ENCODE data around the gene LAMTOR4.

- TF ChIP-seq, protein P1, sequence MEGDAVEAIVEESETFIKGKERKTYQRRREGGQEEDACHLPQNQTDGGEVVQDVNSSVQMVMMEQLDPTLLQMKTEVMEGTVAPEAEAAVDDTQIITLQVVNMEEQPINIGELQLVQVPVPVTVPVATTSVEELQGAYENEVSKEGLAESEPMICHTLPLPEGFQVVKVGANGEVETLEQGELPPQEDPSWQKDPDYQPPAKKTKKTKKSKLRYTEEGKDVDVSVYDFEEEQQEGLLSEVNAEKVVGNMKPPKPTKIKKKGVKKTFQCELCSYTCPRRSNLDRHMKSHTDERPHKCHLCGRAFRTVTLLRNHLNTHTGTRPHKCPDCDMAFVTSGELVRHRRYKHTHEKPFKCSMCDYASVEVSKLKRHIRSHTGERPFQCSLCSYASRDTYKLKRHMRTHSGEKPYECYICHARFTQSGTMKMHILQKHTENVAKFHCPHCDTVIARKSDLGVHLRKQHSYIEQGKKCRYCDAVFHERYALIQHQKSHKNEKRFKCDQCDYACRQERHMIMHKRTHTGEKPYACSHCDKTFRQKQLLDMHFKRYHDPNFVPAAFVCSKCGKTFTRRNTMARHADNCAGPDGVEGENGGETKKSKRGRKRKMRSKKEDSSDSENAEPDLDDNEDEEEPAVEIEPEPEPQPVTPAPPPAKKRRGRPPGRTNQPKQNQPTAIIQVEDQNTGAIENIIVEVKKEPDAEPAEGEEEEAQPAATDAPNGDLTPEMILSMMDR (IDR thresholded peaks at IDR 0.05) = no peak
- no peak for TF ChIP-seq POLR2A (IDR thresholded peaks at IDR 0.05)
These were observed 6.3 kb upstream of the LAMTOR4 start for GRCh38 chr7:100142461-100142860.

All from heart left ventricle (tissue), 13 donors.